Spleen (tissue), 7 donors: Measurements from ENCODE around the gene PTPRN2.

Experiments
- POLR2A ChIP-seq, 3 donors: fragments of 450-650 bp; IDR thresholded peaks; one replicate each; pipeline ENCODE4 v1.5.1; 2017; ENCODE audit warnings: antibody characterized with exemption in 3 of 3, mild to moderate bottlenecking in 1 of 3
- TF ChIP-seq, protein P1 (sequence below), 11 experiments: fragments of 200-600 bp in 7 of 11; fragments of 450-650 bp in 4 of 11; sonication (generic) in 4 of 11; IDR thresholded peaks in 8 of 11; conservative IDR thresholded peaks in 3 of 11; 1 replicate in 7 of 11; 2 replicates in 4 of 11; pipeline versions ENCODE4 v1.4.0 to v1.8.0; 2016 to 2021; ENCODE audit warnings: antibody characterized with exemption in 11 of 11, inconsistent platforms in 4 of 11, mild to moderate bottlenecking in 1 of 11
- donor health status: DM: no; HTN: no; CAD: no; lungs with moderate emphysema.
- donor health status: DM: no; HTN: no; CAD: no.
- donor health status: DM: no; HTN: no; CAD: no.

DNA sequence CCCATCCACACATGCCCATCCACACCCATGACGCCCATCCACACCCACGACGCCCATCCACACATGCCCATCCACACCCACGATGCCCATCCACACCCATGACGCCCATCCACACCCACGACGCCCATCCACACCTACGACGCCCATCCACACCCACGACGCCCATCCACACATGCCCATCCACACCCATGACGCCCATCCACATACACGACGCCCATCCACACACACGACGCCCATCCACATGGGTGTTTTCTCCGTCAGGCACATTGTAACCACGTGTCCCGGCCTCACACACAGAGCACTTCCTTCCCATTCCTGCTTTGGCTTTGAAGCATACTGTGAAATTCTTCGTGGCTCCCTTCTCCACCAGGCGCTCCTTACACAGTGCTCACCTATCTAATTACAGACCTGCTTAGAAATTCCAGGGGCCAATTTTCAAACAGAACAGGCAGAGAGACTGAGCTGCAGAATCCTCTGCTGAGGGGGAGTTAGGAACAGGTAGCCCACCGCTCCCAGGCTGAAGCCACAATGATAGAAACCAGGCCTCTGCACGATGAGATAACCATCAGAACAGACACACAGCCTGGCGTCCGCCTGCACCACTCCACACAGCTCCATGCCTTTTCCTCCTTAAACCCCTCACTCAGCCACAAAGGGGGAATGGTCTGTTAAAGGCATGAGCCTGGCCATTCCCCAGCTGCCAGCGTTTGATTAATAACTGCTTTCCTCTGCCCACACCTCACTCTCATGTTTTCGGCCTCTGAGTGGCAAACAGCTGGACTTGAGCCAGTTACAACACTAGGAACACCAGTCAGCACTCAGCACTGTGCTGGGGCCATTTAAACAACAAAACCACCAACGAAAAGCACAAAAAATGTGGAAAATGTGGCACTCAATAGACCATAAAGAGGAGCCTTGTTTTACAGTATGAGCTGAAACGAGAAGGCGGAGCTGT, 501.6 kb downstream of the PTPRN2 start:
- TF ChIP-seq, protein P1, sequence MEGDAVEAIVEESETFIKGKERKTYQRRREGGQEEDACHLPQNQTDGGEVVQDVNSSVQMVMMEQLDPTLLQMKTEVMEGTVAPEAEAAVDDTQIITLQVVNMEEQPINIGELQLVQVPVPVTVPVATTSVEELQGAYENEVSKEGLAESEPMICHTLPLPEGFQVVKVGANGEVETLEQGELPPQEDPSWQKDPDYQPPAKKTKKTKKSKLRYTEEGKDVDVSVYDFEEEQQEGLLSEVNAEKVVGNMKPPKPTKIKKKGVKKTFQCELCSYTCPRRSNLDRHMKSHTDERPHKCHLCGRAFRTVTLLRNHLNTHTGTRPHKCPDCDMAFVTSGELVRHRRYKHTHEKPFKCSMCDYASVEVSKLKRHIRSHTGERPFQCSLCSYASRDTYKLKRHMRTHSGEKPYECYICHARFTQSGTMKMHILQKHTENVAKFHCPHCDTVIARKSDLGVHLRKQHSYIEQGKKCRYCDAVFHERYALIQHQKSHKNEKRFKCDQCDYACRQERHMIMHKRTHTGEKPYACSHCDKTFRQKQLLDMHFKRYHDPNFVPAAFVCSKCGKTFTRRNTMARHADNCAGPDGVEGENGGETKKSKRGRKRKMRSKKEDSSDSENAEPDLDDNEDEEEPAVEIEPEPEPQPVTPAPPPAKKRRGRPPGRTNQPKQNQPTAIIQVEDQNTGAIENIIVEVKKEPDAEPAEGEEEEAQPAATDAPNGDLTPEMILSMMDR (IDR thresholded peaks at IDR 0.05 in 8 of 11, conservative IDR thresholded peaks at IDR 0.05 in 3 of 11) = no peak
- no peak for TF ChIP-seq POLR2A (IDR thresholded peaks at IDR 0.05)
